Measurements from ENCODE around the gene FBXO40.

- TF ChIP-seq CTCF (IDR thresholded peaks at IDR 0.05) (no peak), EZH2 (IDR thresholded peaks at IDR 0.05; ENCODE audit: borderline replicate concordance, insufficient read depth, low read depth, low read length, poor library complexity, severe bottlenecking) (no peak)
These were observed 56.5 kb downstream of the FBXO40 start for GRCh38 chr3:121649645-121650044.
